GM18508 (cell line): ENCODE data around the gene KDM8.
A peak's percentile ranks its signal among the peaks of the same experiment; 100 is the strongest.

Source experiments
- ATAC-seq: cut with Tn5 transposase; IDR thresholded peaks from one replicate; pipeline ENCODE4 v1.9.1; 2021; ENCODE audit warnings: moderate number of reproducible peaks; ENCODE audit not compliant: insufficient read depth, unreplicated experiment

The KDM8 gene

DNA sequence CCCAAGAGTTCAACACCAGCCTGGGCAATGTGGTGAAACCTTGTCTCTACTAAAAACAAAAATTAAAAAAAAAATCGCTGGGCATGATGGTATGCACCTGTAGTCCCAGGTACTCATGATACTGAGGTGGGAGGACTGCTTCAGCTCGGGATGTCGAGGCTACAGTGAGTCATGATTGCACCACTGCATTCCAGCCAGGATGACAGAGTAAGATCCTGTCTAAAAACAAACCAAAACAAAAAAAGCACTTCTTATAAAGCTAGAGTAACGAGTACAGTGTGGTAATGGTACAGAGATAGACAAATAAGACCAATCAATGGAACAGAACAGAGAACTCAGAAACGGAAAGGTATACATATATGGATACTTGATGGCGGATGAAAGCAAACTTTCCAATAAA, 60.8 kb downstream of the KDM8 start:
- no peak for ATAC-seq

DNA sequence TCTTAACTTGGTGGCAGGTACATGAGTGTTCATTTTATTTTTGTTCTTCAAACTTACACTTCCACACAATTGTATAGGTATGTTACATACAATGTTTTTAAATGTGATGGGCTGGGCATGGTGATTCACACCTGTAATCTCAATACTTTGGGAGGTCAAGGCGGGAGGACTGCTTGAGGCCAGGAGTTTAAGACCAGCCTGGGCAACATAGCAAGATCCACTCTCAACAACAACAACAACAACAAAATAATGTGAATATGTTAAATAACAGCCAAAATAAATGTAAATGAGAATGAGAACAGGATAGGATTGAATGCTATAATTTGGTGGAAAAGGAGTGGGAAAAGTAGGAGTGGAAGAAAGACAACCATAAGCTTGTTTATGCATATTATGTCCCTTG, 62.7 kb downstream of the KDM8 start:
- no peak for ATAC-seq

DNA sequence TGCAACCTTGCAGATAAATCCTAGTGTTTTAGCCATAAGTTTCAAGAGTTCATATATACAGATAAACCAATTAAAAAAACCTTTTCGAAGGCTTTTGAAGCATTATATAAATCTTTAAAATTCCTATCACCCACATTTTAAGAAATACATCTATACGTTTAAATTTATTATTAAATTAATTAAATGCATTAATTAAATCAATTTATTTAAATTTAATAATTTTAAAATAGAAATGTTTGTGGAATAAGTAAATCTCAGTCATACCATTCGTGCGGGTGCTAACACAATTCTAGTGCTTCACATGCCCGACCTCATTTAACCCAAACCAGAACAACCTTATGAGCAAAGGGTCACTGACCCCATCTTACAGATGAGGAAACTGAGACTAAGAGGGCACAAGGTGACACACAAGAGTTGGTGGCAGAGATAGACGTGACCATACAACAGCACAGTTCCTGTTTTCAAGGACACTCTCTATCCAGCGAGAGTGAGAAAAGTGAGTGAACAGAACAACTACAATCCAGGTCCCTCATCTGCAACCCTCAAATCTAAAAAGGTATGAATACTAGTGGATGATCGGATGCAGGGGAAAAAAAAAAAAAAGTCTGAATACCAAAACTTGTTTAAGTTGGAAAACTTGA, 63.8 kb downstream of the KDM8 start:
- no peak for ATAC-seq

DNA sequence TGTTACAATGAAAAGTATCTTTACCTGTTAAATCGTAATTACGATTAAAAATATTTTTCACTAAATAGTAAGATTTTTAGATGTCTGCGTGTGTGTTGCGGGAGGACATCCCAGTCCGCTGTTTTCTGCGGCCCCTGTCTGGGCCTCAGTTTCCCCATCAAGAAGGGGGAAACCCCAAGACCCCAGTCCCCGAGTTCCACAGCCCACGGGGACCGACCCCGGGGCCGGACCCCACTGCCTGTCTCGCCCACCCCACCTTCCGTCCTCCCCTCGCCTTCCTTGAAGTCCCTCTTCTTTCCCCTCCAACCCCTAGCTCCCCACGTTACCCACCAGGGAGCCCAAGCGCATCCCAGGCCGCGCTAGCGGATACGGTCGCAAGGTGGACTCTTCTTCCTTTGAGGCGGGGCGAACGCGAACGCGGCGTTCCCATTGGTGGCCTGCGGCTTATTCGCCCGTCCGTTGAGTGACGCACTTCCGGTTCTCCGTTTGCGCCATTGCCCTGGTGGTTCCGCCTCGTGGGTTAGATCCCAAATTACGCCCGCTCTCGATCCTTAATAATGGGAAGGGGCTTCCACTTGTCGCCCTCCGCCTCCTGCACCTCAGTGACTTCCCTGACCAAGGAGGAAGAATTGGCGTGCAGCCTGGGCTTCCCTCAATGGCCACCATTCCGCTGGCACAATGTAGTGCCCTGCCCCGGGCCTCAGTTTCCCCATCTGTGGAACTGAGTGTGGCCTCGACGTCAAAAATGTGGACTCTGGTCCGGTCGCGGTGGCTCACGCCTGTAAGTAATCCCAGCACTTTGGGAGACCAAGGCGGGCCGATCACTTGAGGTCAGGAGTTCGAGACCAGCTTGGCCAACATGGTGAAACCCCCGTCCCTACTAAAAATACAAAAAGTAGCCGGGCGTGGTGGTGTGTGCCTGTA, 65.3 kb downstream of the KDM8 start, which contains the start of gene NSMCE1:
Gene NSMCE1, minus strand, starts transcription at position 397 of the 924 bp plus-strand sequence. CDS start 11,202 bp downstream, outside the sequence.
- ATAC-seq, result peak; percentile 82

DNA sequence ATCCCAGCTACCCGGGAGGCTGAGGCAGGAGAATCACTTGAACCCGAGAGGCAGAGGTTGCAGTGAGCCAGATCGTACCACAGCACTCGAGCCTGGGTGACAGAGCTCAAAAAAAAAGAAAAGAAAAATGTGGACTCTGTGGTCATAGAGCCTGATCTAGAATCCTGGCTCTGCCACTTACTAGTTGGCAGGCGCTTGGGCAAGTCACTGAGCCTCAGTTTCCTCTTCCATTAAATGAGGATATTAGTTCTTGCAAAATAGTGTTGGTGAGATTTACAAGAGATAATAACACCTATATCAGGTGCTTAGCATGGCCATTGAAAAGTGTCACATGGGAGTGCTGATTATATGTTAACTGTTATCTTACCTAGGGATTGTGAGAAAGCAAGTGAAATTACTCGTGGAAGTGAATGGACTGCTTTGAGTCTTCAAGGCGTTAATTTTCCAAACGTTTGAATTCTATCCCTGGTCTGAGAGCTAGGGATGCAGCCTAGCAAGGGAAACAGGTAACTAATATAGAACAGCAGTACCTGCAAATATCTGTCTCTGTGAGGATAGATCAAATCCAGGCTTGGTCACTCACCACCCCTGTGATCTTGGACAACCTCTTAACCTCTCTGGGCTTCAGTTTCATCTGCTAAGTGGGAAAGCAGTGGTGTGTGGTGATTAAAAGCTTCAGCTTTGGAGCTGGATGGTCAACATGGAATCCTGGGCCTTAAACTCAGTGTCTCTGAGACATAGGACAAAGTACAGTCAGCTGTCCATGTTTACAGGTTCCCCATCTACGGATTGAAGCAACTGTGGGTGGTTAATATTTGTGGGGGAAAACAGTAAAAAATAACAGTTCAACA, 66.2 kb downstream of the KDM8 start:
- ATAC-seq, result no peak

DNA sequence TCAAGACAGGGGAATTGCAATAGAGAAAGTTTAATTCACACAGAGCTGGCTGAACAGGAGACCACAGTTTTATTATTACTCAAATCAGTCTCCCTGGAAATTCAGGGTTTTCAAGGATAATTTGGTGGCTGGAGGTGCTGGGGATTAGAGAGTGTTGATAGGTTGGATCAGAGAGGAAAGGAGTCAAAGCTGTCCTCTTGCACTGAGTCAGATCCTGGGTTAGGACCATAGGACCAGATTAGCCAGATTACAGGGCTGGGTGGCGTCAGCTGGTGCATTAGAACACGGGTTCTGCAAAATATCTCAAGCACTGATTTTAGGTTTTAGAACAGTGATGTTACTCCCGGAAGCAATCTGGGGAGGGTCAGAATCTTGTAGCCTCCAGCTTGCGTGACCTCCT, 67.0 kb downstream of the KDM8 start:
- ATAC-seq, result no peak
